SU-DHL-6 (cell line): Measurements from ENCODE around the gene NUP37.

ENCODE experiments used
- H2AFZ ChIP-seq: fragments of 200-600 bp; sonication (generic); 2 replicates; pipeline ENCODE4 v1.6.1; 2014; ENCODE audit warnings: low read depth, mild to moderate bottlenecking, moderate library complexity, mixed read lengths, antibody characterized with exemption, low read length; ENCODE audit not compliant: severe bottlenecking
- H3F3A ChIP-seq: fragments of 200-600 bp; shearing (Covaris generic); 2 replicates; pipeline ENCODE4 v1.6.0; 2016; ENCODE audit warnings: antibody characterized with exemption, mild to moderate bottlenecking; ENCODE audit not compliant: insufficient read depth
- H3K27ac ChIP-seq: fragments of 200-600 bp; sonication (generic); 2 replicates; pipeline ENCODE4 v1.5.1; 2016; ENCODE audit warnings: low read depth, mild to moderate bottlenecking, low read length, moderate library complexity, mixed read lengths
- H3K27me3 ChIP-seq: fragments of 200-600 bp; sonication (generic), shearing (Covaris generic); 2 replicates; pipeline ENCODE4 v1.6.0; 2014; ENCODE audit warnings: mild to moderate bottlenecking, low read length
- H3K36me3 ChIP-seq: fragments of 200-600 bp; sonication (generic); 2 replicates; pipeline ENCODE4 v1.6.1; 2014; ENCODE audit warnings: mild to moderate bottlenecking, low read length, mixed read lengths
- H3K4me2 ChIP-seq: fragments of 300-600, 200-600 bp; shearing (Covaris generic), sonication (generic); 2 replicates; pipeline ENCODE4 v1.6.0; 2014; ENCODE audit warnings: low read length, low read depth, mild to moderate bottlenecking; ENCODE audit not compliant: poor library complexity, severe bottlenecking
- H3K4me3 ChIP-seq: fragments of 200-600 bp; sonication (generic); 2 replicates; pipeline ENCODE4 v1.5.1; 2014; ENCODE audit warnings: antibody characterized with exemption, low read length, mild to moderate bottlenecking, mixed read lengths; ENCODE audit not compliant: insufficient read depth, poor library complexity, severe bottlenecking
- H3K79me2 ChIP-seq: fragments of 200-600 bp; sonication (generic); 2 replicates; pipeline ENCODE4 v1.6.1; 2014; ENCODE audit warnings: mild to moderate bottlenecking, low read length, moderate library complexity; ENCODE audit not compliant: insufficient read depth
- H3K9ac ChIP-seq: fragments of 200-600 bp; sonication (generic); 2 replicates; pipeline ENCODE4 v1.7.0; 2014; ENCODE audit warnings: mild to moderate bottlenecking, low read length
- H3K9me2 ChIP-seq: fragments of 200-600 bp; sonication (generic); replicated peaks from 2 replicates; pipeline ENCODE4 v1.6.1; 2014; ENCODE audit warnings: low read length; ENCODE audit not compliant: insufficient read depth
- H3K9me3 ChIP-seq: fragments of 200-600 bp; sonication (generic); 2 replicates; pipeline ENCODE4 v1.6.1; 2014; ENCODE audit warnings: low read length, mixed read lengths; ENCODE audit not compliant: insufficient read depth
- H4K20me1 ChIP-seq: fragments of 200-600 bp; sonication (generic); 2 replicates; pipeline ENCODE4 v1.6.1; 2014; ENCODE audit warnings: low read depth, mild to moderate bottlenecking, antibody characterized with exemption, low read length, moderate library complexity, mixed read lengths
- EZH2phosphoT487 ChIP-seq: fragments of 200-600 bp; sonication (generic), shearing (Covaris generic); conservative IDR thresholded peaks from 2 replicates; pipeline ENCODE4 v1.6.1; 2018; ENCODE audit warnings: mild to moderate bottlenecking, antibody characterized with exemption, low read length, moderate library complexity, mixed read lengths
- TF ChIP-seq, protein P1 (sequence below): fragments of 200-600 bp; sonication (generic); IDR thresholded peaks from one replicate; pipeline ENCODE4 v1.5.1; 2017; ENCODE audit warnings: antibody characterized with exemption, mild to moderate bottlenecking, low read length, moderate library complexity; ENCODE audit not compliant: insufficient read depth, poor library complexity, severe bottlenecking

NUP37 gene

DNA sequence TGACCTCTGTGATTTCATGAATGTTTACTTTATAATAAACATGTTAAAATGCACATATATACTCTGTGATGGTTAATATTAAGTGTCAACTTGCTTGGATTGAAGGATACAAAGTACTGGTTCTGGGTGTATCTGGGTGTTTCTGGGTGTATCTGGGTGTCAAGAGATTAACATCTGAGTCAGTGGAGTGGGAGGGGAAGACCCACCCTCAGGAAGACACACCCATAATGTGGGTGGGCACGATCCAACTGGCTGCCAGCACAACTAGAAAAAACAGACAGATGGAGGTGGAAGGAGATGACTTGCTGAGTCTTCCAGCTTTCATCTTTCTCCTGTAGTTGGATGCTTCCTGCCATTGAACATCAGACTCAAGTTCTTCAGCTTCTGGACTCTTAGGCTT is 11.9 kb downstream of the NUP37 start:
- no peaks in the 10 kb centered on the region for H3K79me2 ChIP-seq
- no peak overlapping the region for H3K4me3 ChIP-seq
- H4K20me1 ChIP-seq = no peaks in the 10 kb centered on the region
- no peaks in the 10 kb centered on the region for H3F3A ChIP-seq
- H3K4me2 ChIP-seq = no peak overlapping the region
- no peaks in the 10 kb centered on the region for H3K27me3 ChIP-seq
- no peak for TF ChIP-seq EZH2phosphoT487
- TF ChIP-seq, protein P1, sequence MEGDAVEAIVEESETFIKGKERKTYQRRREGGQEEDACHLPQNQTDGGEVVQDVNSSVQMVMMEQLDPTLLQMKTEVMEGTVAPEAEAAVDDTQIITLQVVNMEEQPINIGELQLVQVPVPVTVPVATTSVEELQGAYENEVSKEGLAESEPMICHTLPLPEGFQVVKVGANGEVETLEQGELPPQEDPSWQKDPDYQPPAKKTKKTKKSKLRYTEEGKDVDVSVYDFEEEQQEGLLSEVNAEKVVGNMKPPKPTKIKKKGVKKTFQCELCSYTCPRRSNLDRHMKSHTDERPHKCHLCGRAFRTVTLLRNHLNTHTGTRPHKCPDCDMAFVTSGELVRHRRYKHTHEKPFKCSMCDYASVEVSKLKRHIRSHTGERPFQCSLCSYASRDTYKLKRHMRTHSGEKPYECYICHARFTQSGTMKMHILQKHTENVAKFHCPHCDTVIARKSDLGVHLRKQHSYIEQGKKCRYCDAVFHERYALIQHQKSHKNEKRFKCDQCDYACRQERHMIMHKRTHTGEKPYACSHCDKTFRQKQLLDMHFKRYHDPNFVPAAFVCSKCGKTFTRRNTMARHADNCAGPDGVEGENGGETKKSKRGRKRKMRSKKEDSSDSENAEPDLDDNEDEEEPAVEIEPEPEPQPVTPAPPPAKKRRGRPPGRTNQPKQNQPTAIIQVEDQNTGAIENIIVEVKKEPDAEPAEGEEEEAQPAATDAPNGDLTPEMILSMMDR = no peak
- peaks cover 8% of the 10 kb centered on the region; the same call in 1 of the 2 replicates for H3K9me3 ChIP-seq
- no peak overlapping the region for H2AFZ ChIP-seq
- no peaks in the 10 kb centered on the region for H3K9me2 ChIP-seq
- no peak overlapping the region for H3K27ac ChIP-seq
- peaks cover 80% of the 10 kb centered on the region for H3K36me3 ChIP-seq
- H3K9ac ChIP-seq = no peak overlapping the region

DNA sequence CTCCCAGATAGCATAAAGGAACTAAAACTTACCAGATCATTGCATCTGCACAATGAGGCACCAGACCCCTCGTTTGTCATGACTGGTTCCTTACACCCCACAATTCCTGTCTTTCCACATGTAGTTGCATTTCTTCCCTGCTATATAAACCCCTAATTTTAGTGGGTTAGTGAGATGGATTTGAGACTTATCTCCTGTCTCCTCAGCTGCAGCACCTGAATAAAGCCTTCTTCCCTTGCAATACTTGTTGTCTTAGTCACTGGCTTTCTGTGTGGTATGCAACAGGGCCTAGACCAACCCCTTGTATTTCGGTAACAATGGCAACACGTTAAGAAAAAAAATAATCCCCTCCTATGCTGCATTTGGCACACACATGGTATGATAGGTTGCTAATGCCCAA is 13.0 kb downstream of the NUP37 start:
- Histone ChIP-seq H3K36me3 (peaks cover 79% of the 10 kb centered on the region), H3K4me2 (no peak overlapping the region), H3K4me3 (no peak overlapping the region), H2AFZ (no peak overlapping the region), H3K9me3 (peaks cover 8% of the 10 kb centered on the region; the same call in 1 of the 2 replicates), H4K20me1 (no peaks in the 10 kb centered on the region), H3K27ac (no peak overlapping the region), H3F3A (no peaks in the 10 kb centered on the region), H3K79me2 (no peaks in the 10 kb centered on the region), H3K9ac (no peak overlapping the region), H3K9me2 (no peaks in the 10 kb centered on the region), H3K27me3 (no peaks in the 10 kb centered on the region)
- TF ChIP-seq, protein P1 = no peak
- no peak for TF ChIP-seq EZH2phosphoT487

DNA sequence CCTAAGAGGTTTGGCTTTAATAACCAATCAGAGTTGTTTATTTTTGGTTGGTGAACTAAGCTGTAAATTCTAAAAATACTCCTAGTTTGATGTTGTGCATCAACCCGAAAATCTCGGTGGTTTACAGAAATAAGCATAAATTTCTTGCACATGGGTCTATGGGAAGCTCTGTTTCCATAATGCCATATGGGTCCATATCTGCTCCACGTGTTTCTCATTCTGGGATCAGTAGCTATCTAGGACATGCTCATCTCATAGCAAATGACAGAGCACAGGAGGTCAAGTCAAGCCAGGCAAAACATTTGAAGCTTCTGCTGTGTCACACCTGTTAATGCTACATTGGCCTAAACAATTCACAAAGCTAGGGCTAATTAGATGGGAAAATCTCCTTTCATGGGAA is 23.1 kb downstream of the NUP37 start:
- H3K4me3 ChIP-seq = no peak overlapping the region
- H4K20me1 ChIP-seq = no peaks in the 10 kb centered on the region

More for the DNA sequence above, 23.1 kb downstream of the NUP37 start:
- Histone ChIP-seq H3F3A (peaks cover 7% of the 10 kb centered on the region; the same call in 1 of the 2 replicates), H3K27ac (no peak overlapping the region), H3K79me2 (no peaks in the 10 kb centered on the region; the same call in 1 of the 2 replicates), H3K9ac (no peak overlapping the region), H3K9me2 (no peaks in the 10 kb centered on the region), H2AFZ (no peak overlapping the region), H3K36me3 (peaks cover 47% of the 10 kb centered on the region), H3K4me2 (no peak overlapping the region), H3K27me3 (no peaks in the 10 kb centered on the region), H3K9me3 (no peaks in the 10 kb centered on the region)
- TF ChIP-seq, protein P1 = no peak
- TF ChIP-seq EZH2phosphoT487 = no peak
